Right forelimb (tissue), 1 donor: ENCODE data around the gene DCANP1.
"Not testable (repeated sequence)": the region's sequence is repeated elsewhere in the genome, so short reads cannot be mapped to it uniquely, and the experiment has no call there.

Source experiments
- DNase-seq: peaks from one replicate; pipeline ENCODE4 v3.0.0-alpha.2; 2018

The DCANP1 gene, protein sequence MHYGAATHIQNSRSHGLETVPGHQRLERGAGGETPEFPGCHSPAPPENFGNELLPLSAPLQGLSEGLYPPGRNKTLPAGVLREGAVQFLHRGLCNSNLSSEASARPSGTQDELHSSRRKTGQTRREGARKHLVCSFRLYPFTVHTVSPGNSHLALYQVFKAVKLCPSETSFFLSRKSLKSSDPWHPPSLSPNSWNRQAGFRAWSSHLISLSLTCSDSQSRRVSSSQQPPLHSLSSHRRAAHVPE

DNA sequence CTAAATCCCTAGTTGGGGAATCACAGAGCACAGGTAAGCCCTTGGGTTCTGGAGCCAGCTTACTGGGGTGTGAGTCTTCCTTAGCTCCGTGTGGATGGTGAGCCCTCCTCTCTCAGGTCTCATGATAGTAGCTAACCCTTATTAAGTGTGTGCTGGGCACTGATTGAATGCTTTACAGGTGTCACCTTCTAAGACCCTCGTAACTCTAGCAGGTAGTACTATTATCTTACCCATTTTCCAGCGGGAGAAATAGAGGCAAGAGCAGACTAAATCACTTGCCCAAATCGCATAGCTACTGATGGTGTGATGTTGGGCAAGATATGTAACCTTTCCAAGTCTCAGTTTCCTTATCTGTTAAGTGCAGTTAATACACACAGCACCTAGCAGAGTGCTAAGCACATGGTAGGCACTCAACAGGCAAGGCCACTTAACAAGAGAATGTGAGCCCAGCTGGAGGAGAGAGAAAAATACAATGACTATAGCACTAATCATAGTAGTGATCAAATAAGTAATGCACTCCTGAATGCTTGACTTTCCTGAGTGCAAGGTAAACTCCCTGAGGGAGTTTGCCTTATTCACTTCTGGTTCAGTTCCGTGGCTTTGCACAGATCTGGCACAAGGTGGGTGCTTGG, at the start of gene DCANP1:
DCANP1 (minus strand) TSS at position 51 of the 632 bp plus-strand sequence. CDS start 240 bp downstream, outside the sequence.
- peak; percentile 30 for DNase-seq

DNA sequence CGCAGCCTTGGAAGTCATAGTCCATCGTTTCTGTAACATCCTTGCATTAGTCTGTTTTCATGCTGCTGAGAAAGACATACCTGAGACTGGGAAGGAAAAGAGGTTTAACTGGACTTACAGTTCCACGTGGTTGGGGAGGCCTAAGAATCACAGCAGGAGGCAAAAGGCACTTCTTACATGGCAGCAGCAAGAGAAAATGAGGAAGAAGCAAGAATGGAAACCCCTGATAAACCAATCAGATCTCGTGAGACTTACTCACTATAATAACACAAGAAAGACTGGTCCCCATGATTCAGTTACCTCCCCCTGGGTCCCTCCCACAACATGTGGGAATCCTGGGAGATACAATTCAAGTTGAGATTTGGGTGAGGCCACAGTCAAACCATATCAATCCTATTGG, 48.4 kb upstream of the DCANP1 start:
- DNase-seq, result not testable (repeated sequence)

DNA sequence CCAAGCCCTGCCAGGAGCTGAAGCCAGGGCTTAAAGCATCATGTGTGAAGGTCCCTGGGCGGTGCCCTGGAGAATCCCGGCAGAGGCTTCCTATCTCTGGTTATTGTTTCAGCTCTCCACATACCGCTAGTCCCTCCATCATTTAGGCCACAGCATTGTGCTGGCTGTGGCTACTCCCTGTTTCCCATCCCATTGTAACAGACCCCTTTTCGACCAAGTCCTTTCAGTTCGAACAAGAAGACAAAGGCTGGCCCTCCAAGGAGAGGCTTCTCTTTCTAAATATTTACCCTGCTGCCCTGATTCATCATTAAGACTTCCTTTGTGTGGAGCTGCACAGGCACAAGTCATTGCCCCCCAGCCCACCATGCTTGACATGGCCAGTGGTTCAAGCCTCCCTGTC, 47.0 kb upstream of the DCANP1 start:
- no peak for DNase-seq

DNA sequence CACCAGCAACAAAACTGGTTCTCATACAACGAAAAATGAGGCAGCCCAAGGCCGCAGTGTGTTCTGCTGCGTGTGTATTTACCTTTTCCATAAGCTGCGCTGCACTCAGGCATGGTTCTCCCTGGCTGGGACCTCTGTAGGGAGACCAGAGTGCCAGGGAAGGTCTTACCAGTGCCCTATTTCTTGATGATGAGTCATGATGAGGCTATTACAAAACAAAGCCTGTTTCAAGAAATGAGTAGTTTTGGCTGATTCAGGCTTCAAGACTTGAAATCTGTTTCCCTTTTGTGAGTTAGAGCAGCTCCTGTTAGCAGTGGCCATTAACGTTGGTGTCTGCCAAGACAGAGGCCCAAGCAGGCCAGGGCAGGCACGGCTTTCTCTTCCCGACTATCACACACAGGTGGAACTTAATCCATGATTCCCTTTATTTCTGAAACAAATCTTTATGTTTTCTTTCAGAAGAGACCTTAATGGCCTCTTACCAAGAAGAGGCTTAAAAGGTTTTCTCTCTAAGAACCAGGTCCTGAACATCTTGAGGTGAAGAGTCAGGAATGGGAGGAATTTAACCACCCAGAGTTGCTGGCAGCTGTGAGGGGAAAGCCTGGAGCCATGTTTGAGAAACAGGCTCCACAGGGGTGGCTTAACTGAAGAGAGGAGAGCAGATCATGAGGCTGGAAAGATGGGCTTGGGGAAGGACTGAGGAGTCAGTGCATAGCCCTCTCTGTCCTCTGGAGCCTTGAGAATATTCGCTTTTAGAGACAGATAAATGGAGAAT, 46.4 kb upstream of the DCANP1 start:
- DNase-seq, result no peak

DNA sequence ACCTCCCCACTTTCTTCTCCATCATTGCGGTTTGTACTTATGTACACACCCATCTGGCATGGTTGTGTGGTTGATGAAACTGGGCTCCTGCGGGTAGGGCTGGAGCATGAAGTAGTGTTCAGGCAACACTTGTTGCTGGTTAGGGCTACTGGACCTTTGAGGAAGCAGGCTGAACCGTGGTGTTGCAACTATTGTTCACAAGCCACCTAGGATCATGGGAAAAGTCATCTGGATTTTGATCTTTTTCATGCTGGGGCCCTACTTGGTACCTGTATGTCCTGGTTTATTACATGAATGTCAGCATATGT, 45.1 kb upstream of the DCANP1 start:
- no peak for DNase-seq

DNA sequence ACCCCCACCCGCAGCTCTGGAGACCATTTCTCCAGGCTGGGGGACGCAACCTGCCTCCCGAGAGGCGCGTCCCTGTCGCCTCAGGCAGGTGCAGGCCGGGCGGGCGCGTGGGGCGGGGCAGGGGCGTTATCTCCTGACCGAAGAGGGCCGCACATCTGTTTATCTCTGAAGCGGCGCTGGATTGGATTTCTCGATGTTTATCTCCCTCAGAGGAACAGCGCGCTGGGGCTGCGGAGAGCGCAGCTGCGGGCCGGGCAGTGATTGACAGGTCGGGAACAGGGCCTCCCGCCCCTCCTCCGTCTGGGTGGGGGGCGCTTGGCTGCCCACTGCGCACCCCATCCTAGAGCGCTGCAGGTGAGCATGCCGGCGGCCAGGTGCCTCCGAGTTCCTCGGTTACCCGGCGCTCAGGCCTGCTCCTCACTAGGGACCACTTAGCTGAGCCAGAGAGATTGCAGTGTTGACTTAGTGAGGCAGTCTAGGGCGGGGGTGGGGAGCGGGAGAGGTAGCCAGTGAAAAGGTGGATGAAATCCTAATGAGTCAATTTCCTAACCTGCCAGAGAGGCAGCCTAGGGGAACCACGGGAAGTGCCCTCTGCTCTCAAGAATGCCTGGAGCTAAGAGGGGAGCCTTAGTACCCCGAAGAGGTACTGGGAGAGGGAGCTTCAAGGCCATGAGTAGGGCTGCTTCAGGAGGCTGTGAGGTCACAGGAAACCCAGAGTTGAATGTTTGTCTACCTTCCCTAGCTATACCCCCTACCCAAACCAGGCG, 44.6 kb upstream of the DCANP1 start:
- no peak for DNase-seq

DNA sequence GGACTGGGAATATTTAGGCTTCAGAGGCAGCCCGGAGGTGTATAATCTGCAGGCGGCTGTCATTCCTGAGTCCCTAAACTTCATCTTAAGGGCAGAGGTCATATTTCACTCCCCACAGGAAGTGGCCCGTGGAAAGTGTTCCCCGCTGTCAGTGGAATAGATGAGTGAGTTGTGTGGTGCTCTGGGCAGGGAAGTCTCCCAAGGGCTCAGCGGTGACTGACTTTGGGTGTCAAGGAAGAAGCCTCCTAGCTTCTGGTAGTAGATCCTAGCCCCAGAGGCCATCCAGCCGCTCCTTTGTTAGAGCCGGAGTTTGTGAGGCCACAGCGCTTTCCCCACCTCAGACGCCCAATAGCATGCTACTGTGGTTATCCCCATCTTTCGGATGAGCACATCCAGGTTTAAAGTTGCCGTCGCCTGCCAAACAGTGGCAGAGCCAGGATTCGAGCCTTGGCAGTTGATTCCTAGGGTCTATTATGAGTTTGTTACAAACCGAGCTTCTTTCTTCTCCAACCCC, 43.9 kb upstream of the DCANP1 start:
- no peak for DNase-seq

DNA sequence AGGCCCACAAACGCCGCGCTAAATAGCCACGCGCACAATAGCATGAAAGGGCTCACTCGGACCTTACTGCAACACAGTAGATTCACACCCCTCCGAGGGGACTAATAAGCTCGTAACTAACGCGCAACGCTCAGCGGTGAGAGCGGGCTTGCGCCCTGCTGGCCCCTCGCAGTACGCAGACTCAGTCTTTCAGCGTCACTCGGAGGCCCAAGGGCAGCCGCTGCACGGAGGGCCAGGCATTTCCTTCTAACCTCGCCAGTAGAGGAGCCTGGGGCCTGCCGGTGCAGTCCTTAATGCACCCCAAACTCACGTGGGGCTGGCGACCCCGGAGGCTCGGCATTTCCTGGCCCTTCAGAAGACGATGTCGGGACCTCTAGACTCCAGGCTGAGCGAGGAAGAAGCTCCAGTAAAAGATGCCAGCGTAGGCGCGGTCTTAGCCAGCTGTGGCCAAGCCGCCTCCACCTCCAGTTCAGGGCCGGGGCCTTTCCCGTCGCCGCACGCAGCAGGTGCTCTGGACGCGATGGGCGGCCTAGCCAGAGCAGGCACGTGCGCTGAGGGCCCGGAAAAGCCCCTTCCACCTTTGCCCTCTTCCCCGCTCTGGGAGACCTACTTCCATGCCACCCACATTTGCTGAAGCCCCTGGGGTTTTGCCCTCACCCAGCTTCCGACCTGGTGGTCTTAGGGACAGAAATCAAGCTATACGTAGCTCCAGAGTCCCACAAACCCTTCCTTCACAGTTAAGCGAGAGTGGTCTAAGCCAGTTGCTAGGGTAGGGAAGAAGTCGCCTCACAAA, 43.3 kb upstream of the DCANP1 start:
- DNase-seq, result no peak

DNA sequence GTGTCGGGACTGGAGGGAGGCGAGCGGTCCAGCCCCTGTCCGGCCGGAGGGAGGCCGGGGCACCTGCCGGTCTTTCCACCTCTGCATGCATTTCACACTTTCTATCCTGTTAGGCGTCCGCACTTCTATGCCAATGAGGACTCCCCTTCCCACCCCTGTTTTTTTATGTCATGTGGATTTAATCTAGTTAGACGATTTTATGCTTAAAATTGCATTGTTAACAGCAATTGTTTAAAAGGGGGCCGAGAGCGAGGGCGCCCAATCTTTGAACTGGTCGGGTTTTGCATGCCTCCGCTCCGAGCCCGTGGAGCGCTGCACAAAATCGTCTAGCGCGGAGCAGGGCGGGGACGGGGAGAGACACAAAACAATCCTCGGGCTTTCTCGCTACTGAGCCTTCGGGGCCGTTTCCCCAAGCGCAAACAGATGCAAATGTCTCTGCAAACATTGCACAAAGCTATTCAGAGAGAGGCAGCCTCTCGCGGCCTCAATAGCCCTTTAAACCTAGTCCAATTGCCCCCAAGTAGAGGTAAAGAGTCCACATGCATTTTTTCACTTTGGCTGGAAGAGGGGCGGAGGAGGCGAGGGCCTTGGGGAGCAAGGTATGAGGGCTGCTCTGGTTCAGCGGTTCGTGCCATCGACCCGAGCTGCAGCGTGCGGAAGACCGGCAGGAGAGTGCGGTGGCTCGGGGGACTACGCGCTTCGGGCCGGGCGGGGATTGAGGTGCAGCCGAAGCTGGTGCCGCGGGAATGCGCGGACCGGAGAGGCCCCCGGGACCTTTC, 42.5 kb upstream of the DCANP1 start:
- no peak for DNase-seq

DNA sequence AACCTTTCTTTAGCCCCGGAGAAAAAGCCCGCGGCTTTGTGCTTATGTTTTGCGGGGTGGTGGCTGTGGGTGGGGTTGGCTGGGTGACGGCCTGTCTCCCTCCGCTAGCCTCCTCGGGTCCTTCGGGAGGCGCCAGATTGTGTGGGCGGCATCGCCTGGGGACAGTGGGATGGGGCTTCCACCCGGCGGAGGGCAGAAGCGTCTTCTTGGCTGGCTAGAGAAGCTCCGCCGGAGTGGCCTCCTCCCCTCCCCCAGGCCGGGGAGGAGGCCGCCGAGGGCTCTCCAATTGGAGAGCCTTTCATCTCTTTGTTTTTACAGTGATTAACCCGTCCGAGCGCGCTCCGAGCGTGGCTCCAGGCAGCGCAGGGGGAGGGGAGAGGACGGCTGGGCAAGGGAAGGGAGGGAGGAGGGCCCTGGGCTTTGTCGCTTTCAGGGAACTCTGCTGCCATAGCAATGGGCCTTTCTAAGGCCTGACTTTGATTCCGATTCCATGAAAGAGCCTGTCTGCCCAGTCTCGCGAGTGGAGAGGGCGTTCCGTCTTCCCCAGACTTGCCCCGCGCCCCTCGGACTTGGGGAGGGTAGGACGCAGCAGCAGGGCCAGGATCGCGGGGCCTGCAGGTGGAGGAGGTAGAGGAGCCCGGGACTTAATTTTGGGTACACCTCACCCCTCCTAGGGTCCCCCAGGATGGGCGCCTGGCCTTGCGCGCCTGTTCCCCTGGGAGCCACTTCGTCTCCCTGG, 41.7 kb upstream of the DCANP1 start:
- peak; percentile 56 for DNase-seq

DNA sequence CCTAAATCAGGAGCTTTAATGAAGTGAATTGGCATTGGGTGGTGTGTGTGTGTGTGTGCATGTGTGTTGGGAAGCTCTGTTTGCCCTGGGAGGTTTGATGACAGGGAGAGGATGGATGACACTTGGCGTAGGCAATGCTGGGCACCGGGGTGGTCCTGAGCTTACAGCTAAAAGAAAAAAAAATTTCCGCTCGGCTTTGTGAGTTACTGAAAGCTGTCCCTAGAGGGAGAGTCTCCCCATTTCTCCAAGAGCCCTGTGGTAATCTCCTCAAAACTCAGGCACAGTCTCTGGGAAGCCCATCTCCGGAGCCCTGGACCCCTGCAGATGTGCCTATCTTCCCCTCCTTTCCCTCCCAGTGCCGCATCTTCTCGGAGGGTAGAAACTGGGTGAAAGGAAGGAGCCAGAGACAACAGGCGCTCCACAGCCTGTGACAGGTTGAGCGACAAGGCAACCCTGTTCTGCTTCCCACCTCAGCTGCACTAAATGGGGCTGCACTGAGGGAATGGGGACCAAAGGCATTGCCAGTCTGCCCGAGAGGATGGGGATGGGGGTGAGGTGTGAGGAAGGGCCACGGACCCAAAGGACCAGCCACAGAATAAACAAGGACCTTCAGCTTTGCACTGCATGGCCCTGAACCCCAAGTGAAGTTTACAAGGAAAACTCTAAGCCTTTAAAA, 40.8 kb upstream of the DCANP1 start:
- no peak for DNase-seq

DNA sequence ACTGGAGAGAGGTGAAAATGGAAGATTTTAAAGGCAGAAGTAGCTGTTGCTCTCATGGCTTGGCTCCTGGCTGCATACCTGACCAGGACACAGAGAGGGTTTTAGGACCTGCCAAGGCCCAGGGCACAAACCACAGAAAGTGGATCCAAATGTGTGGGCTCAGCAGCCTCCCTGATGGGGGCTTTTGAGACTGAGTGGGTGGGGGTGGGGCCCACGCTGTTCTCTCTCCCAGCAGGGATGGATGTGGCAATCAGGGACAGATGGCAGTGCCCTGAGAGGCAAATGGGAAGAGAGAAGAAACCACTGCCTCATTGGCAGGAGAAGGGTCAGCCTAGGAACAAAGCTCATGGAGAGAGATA, 39.9 kb upstream of the DCANP1 start:
- DNase-seq, result no peak

DNA sequence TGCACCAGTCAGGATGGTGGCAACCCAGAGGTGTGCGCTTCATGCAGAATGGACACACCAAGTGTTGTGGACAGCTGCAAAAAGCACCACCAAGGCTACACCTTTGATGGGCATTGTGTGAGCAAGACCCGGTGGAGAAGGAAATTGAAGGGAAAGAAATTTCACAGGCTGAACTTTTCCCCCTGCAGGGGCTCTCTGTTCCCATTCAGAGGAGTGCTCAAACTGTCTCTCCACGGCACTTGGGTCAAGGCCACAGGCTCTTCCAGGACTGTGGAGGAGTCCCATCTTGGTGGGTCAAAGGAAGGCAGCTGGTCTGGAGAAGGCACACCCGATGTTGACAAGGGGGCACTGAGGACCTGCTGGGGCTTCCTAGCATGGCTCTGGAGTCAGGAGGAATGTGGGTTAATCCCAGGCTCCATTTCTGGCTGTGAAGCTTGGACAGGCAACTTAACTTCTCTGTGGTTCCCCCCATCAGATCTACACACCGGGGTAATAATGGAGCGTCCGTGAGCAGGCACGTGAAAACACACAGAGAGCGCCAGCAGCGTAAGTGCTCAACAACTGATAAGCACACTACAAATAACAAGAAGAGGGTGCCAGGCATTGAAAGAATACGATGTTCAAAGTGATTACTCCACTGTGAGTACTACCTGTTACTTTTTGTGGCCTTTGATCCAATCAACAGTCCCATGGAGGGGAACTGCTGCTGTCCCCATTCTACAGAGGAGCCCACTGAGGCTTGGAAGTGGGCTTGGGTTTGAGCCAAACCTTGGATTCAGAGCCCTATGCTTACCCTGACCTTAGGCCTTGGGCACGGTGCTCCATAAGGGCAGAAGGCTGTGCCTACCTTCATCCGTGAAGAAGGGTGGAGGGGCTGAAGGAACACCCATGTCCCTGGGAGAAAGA, 39.2 kb upstream of the DCANP1 start:
- no peak for DNase-seq

DNA sequence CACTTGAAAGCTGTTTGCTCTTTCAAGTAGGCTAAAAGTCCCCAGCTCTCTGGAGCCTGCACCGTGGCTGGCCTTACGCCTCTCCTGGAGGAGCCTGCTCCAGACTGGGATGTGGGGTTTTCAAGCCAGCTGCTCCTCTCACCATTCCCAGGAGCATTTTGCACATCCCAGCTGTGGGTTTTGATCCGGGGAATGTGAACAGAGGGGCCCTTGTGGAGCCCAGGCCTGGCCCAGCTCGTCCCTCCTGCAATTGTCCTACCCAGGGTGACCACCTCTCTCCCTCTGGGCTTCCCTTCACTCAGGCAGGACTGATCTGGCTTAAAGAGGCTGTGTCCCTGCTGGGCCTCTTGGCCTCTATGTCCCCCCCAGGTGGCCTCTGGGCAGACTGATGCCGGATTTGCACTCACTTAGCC, 37.5 kb upstream of the DCANP1 start:
- DNase-seq, result no peak

DNA sequence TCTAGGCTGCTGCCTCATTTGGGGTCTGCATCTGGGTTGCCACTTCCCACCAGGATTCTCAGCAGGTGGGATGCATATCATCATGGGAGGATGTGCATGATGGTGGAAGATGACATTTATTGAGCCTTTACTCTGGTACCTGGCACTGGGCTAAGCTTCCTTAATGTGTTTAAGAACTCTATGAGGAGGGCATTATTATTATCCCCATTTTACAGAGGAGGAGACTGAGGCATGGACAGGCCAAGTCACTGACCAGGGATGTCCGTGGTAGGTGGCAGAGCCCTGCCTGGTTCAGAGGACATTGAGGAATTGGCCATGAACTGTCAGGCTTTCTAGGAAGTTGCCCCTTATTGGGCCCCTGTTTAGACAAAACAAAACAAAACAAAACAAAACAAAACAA, 36.1 kb upstream of the DCANP1 start:
- no peak for DNase-seq

DNA sequence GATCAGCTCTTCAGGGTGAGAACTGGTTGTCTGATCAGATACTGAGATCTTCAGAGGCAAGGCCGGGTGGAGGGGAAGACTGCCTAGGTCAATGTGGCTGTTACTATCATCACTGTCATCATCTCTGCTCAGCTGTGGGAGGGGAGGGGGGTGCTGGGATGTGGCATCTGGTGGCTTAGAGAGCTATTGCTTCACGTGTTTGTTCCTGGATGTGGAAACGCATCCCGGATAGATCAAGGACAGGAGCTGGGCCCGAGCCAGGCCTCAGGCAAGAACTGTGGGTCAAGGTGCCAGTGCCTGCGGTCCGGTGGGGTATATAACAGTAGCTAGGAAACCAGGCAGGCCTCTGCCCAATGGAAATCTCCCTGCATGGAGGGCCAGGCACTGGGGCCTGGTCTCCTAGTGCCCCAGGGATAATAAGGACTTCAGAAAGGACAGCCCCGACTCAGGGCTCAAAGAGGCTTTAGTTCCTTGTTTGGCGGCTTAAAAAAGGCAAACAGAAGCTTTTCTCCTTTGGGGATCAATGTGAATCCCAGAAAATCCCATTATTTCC, 35.3 kb upstream of the DCANP1 start:
- DNase-seq, result peak; percentile 12

DNA sequence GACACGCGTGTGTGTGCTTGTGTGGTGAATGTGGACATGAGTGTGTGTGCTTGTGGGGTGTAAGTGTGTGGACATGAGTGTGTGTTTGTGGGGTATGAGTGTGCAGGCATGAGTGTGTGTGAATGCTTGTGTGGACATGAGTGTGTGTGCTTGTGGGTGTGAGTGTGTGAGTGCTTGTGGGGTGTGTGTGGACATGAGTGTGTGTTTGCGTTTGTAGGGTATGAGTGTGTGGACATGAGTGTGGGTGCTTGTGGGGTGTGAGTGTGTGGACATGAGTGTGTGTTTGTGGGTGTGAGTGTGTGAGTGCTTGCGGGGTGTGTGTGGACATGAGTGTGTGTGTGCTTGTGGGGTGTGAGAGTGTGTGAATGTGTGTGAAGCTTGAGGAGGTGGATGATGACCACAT, 34.8 kb upstream of the DCANP1 start:
- peak; percentile 35 for DNase-seq

DNA sequence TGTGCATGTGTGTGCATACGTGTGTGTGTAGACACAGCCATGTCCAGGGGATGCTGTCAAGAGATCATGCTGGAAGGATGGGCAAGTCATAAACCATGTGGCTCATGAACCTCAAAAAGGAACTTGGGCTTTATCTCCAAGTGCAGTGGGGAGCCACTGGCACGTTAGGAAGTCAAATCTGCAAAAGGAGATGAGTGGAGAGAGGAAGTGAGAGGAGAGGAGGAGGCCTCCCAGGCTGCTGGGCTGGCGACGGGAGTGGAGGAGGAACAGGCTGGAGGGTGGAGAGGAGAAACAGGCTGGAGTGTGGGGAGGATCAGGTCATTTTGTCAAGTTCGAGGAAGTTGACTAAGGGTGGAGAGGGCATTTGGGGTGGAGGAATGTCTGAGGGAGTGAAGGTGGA, 34.2 kb upstream of the DCANP1 start:
- no peak for DNase-seq

DNA sequence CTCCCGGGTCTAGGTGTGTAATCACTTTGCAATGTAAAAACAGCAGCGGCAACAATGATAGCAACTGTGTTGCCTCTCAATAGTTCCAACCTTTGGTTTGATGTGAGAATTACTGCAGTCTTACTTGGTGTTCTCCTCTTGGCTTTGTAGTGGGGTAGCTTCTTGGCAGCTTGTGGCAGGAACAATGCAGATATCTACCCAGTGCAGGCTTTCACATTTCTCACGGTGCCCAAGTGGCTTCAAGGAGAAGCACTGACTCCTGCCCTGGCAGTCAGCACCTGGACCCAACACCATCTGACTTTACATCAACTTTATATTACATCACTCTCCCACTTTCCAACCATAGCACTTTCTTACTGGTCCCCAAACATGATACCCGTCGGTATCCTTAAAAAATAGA, 33.4 kb upstream of the DCANP1 start:
- DNase-seq, result no peak
